Aorta (tissue), 5 donors: ENCODE results near the gene PLEKHA6. TPM values are rescaled to one million over a fixed set of nuclear protein-coding genes. Genes with fewer than 3 reads are reported as not detected.

Experiments used
- ATAC-seq: fragments of 200-7000 bp; cut with Tn5 transposase; one replicate; pipeline ENCODE4 v1.9.1; 2022; ENCODE audit warnings: moderate library complexity; ENCODE audit not compliant: low FRiP score
- DNase-seq, 2 donors: peaks; one replicate each; pipeline ENCODE4 v3.0.0-alpha.2; 2020
- H3K27ac ChIP-seq, 2 donors: one replicate each; pipeline ENCODE4 v1.5.1; 2013; ENCODE audit warnings: low read length in 2 of 2, mild to moderate bottlenecking in 2 of 2, moderate library complexity in 2 of 2, control low read depth in 1 of 2, inconsistent platforms in 1 of 2, low read depth in 1 of 2
- H3K27me3 ChIP-seq, 2 donors: one replicate each; pipeline ENCODE4 v1.6.1; 2013; ENCODE audit warnings: control low read depth in 1 of 2, low read length in 1 of 2, mild to moderate bottlenecking in 1 of 2, moderate library complexity in 1 of 2; ENCODE audit not compliant: insufficient read depth in 2 of 2, control insufficient read depth in 1 of 2
- H3K36me3 ChIP-seq, 2 donors: one replicate each; pipeline ENCODE4 v1.6.1; 2013; ENCODE audit warnings: control low read depth in 1 of 2, low read length in 1 of 2, mild to moderate bottlenecking in 1 of 2; ENCODE audit not compliant: insufficient read depth in 2 of 2, control insufficient read depth in 1 of 2
- H3K4me1 ChIP-seq, 2 donors: one replicate each; pipeline ENCODE4 v1.6.1; 2013; ENCODE audit warnings: low read length in 2 of 2, control low read depth in 1 of 2, mild to moderate bottlenecking in 1 of 2, moderate library complexity in 1 of 2; ENCODE audit not compliant: insufficient read depth in 2 of 2, control insufficient read depth in 1 of 2
- H3K4me3 ChIP-seq, 2 donors: one replicate each; pipeline ENCODE4 v1.5.1; 2013; ENCODE audit warnings: low read length in 2 of 2, control low read depth in 1 of 2, mild to moderate bottlenecking in 1 of 2
- H3K9me3 ChIP-seq: one replicate; pipeline ENCODE4 v1.6.1; 2013; ENCODE audit warnings: mild to moderate bottlenecking, low read length; ENCODE audit not compliant: control insufficient read depth
- WGBS, 2 donors: extraction: QIAGEN DNeasy Blood & Tissue Kit; methylation state at CpG; one replicate each; pipeline ENCODE4 v1.1.7; 2013; 5-methylcytosine and 5-hydroxymethylcytosine counted together
- intact Hi-C, 2 donors: fragments of 100-400 bp; cut with DNase I; formaldehyde crosslinking; loops; one replicate each; pipeline versions ENCODE4 v1.14.2 to v1.15.0; 2022
- polyA plus RNA-seq, 2 donors: library from polyadenylated mRNA; stranded (reverse); fragments of 200-250 nt; gene quantifications; one replicate each; pipeline ENCODE4 v1.2.3, GENCODE V29; 2013
- total RNA-seq, 2 donors: library from RNA; stranded (reverse); fragmentation: NEBNext Ultra II Directional; extraction: Animal tissue kit (Norgen Biotek cat#: 25700); gene quantifications; one replicate each; pipeline ENCODE4 v1.2.1, GENCODE V29; 2021
- donor health status: healthy with polysubstance abuse.
- donor health status: Bipolar disorder and iron deficiency.
- donor health status: DM: no; HTN: no; CAD: no.
- donor health status: DM: no; HTN: no; CAD: no.
- donor health status: DM: yes; HTN: yes; CAD: no.

The PLEKHA6 gene
- total and polyA plus RNA-seq, 4 donors: 0.56 to 19.6 (median 5.0) TPM

DNA sequence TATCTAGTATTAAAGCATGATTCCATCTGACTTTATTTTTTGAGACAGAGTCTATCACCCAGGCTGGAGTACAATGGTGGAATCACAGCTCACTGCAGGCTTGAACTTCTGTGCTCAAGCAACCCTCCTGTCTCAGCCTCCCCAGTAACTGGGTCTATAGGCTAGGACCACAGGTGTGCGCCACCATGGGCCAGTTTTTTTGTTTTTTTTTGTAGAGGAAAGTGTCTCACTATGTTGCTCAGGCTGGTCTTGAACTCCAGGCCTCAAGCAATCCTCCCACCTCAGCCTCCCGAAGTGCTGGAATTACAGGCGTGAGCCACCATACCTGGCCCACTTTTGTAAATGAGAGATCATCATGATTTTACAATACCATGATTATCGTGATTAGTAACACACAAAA, 42.7 kb upstream of the PLEKHA6 start:
- no peak for DNase-seq
- no peaks in the 10 kb centered on the region for H3K27me3 ChIP-seq
- H3K9me3 ChIP-seq: no peaks in the 10 kb centered on the region
- intact Hi-C loops: loop anchor here in 1 of 2 donors (10.0 kb wide), 1 partner anchor 538 kb away; the partner anchor contains the start of gene SNRPE
- no peak overlapping the region for H3K4me3 ChIP-seq
- WGBS, 2 donors: 91 to 93% methylated on average over 4 of the region's 4 CpGs
- ATAC-seq: no peak
- peaks cover 0 to 3% of the 10 kb centered on the region in 2 donors for H3K4me1 ChIP-seq
- H3K27ac ChIP-seq: no peak overlapping the region
- peaks cover 0 to 4% of the 10 kb centered on the region in 2 donors for H3K36me3 ChIP-seq

GRCh38 chr1:204401730-204402129, 42.0 kb upstream of the PLEKHA6 start:
- ATAC-seq: no peak
- Histone ChIP-seq H3K4me3 (no peak overlapping the region), H3K27ac (no peak overlapping the region), H3K27me3 (no peaks in the 10 kb centered on the region), H3K9me3 (no peaks in the 10 kb centered on the region), H3K4me1 (peaks cover 0 to 3% of the 10 kb centered on the region in 2 donors), H3K36me3 (peaks cover 0 to 4% of the 10 kb centered on the region in 2 donors)
- no peak for DNase-seq
- 84 to 87% methylated on average over 3 of the region's 3 CpGs for WGBS, 2 donors
- intact Hi-C loops: loop anchor here in 1 of 2 donors (10.0 kb wide), 1 partner anchor 537 kb away; the partner anchor contains the start of gene SNRPE

GRCh38 chr1:204400882-204401510, 41.3 kb upstream of the PLEKHA6 start:
- no peak for DNase-seq
- WGBS, 2 donors: 70 to 81% methylated on average over 6 of the region's 6 CpGs
- Histone ChIP-seq H3K27ac (no peak overlapping the region), H3K36me3 (peaks cover 0 to 4% of the 10 kb centered on the region in 2 donors), H3K9me3 (no peaks in the 10 kb centered on the region), H3K27me3 (peaks cover 0 to under 1% of the 10 kb centered on the region in 2 donors), H3K4me3 (no peak overlapping the region), H3K4me1 (peaks cover 0 to 2% of the 10 kb centered on the region in 2 donors)
- intact Hi-C loops: loop anchor here in 1 of 2 donors (10.0 kb wide), 1 partner anchor 536 kb away; the partner anchor contains the start of gene SNRPE
- no peak for ATAC-seq

- ATAC-seq (peak; percentile 78), DNase-seq (no peak)
- H3K27me3 ChIP-seq: peaks cover 0 to 1% of the 10 kb centered on the region in 2 donors
- no peak overlapping the region for H3K4me3 ChIP-seq
- no peaks in the 10 kb centered on the region for H3K9me3 ChIP-seq
- no peak overlapping the region for H3K27ac ChIP-seq
- intact Hi-C loops: no loop called here
- H3K36me3 ChIP-seq: peaks cover 0 to 4% of the 10 kb centered on the region in 2 donors
- WGBS, 2 donors: 65 to 66% methylated on average over 7 of the region's 7 CpGs
- H3K4me1 ChIP-seq: no peaks in the 10 kb centered on the region
Observed at GRCh38 chr1:204398197-204399125, 38.7 kb upstream of the PLEKHA6 start.

DNA sequence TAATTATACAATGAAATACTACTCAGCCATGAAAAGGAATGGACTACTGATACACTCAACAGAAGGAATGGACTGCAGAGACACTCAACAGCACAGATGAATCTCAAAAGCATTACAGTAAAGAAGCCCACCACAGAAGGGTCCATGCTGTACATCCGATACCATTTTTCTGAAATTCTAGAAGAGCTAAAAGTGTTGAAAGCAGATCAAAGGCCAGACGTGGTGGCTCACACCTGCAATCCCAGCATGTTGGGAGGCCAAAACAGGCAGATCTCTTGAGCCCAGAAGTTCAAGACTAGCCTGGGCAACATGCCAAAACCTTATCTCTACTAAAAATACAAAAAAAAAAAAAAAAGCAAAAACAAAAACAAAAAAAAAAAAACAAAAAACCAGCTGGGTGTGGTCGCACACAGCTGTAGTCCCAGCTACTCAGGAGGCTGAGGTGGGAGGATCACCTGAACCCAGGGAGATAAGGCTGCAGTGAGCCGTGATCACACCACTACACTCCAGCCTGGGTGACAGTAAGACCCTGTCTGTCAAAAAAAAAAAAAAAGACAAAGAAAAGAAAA, 36.4 kb upstream of the PLEKHA6 start:
- no peak for ATAC-seq
- H3K4me1 ChIP-seq: no peaks in the 10 kb centered on the region
- no peak for DNase-seq
- peaks cover 0 to 1% of the 10 kb centered on the region in 2 donors for H3K27me3 ChIP-seq
- WGBS, 2 donors: 83 to 84% methylated on average over 4 of the region's 4 CpGs
- intact Hi-C loops: no loop called here
- no peak overlapping the region for H3K4me3 ChIP-seq
- no peak overlapping the region for H3K27ac ChIP-seq
- H3K9me3 ChIP-seq: no peaks in the 10 kb centered on the region
- H3K36me3 ChIP-seq: peaks cover 0 to 4% of the 10 kb centered on the region in 2 donors

DNA sequence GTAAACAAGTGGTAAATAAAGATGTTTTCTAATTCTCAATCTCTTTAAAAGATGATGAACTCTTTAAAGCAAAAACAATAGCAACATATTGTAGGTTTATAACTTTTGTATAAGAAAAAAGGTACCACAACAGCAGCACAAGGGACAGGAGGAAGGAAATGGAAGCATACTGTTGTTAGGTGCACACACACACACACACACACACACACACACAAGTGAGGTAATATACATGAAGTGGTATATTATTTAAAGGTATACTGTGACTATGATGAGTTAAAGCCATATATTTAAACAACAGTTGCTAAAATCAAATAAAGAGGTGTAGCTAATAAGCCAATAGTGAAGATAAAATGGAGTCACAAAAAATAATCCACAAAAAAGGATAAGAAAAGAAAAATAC, 31.9 kb upstream of the PLEKHA6 start:
- Histone ChIP-seq H3K27ac (no peak overlapping the region), H3K27me3 (peaks cover 0 to 1% of the 10 kb centered on the region in 2 donors), H3K4me3 (no peak overlapping the region), H3K4me1 (no peaks in the 10 kb centered on the region), H3K36me3 (no peaks in the 10 kb centered on the region), H3K9me3 (no peaks in the 10 kb centered on the region)
- no peak for ATAC-seq
- no peak for DNase-seq
- intact Hi-C loops: no loop called here

GRCh38 chr1:204390751-204391466, 31.2 kb upstream of the PLEKHA6 start:
- intact Hi-C loops: no loop called here
- Histone ChIP-seq H3K27me3 (no peaks in the 10 kb centered on the region), H3K9me3 (no peaks in the 10 kb centered on the region), H3K36me3 (no peaks in the 10 kb centered on the region), H3K4me1 (no peaks in the 10 kb centered on the region), H3K27ac (no peak overlapping the region), H3K4me3 (no peak overlapping the region)
- ATAC-seq (no peak), DNase-seq (no peak)
- 45% methylated on average over 4 of the region's 4 CpGs for WGBS, 2 donors

- ATAC-seq (no peak), DNase-seq (no peak)
- Histone ChIP-seq H3K27me3 (no peaks in the 10 kb centered on the region), H3K9me3 (no peaks in the 10 kb centered on the region), H3K36me3 (no peaks in the 10 kb centered on the region), H3K27ac (no peak overlapping the region), H3K4me3 (no peak overlapping the region), H3K4me1 (no peaks in the 10 kb centered on the region)
- 96 to 98% methylated on average over 2 of the region's 2 CpGs for WGBS, 2 donors
- intact Hi-C loops: no loop called here
Observed at GRCh38 chr1:204385727-204386126, 26.0 kb upstream of the PLEKHA6 start.
